NOMO-1 treated with DMSO at 0.1 percent for 48 hours (cell line): ENCODE data around the gene SUCNR1.
"Not testable (repeated sequence)": the region's sequence is repeated elsewhere in the genome, so short reads cannot be mapped to it uniquely, and the experiment has no call there.

Experiments used
- DNase-seq: peaks from one replicate; lab custom pipeline; 2025; ENCODE audit not compliant: unreplicated experiment; lab: John Stamatoyannopoulos, UW

The SUCNR1 gene, protein sequence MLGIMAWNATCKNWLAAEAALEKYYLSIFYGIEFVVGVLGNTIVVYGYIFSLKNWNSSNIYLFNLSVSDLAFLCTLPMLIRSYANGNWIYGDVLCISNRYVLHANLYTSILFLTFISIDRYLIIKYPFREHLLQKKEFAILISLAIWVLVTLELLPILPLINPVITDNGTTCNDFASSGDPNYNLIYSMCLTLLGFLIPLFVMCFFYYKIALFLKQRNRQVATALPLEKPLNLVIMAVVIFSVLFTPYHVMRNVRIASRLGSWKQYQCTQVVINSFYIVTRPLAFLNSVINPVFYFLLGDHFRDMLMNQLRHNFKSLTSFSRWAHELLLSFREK

GRCh38 chr3:151873398-151873797 is at the start of gene SUCNR1:
Gene SUCNR1 (plus strand): TSS chr3:151873643. CDS start chr3:151879893, 6,250 bp downstream.
- DNase-seq: no peak

GRCh38 chr3:151827816-151828215 is 45.6 kb upstream of the SUCNR1 start:
- no peak for DNase-seq

GRCh38 chr3:151835751-151836525 is 37.5 kb upstream of the SUCNR1 start:
- no peak for DNase-seq

DNA sequence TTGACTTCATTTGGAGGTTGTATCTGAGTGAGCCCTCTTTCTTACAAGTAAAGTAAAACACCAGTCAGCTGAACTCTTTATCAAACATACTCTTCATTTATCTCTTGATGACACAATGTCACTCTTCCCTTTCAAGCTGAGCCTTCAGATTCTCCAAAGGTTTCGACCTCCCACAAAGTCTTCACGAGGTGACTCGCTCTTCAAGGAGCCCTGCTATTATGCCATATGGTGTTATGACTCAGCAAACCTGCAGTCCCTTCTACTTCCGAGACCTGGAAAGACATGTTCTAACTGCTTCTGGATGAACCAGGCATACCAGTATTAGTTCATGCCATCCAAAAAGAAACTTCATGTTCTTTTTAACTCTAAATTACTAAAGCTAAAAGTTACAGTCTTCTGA is 36.4 kb upstream of the SUCNR1 start:
- DNase-seq: peak; percentile 64

GRCh38 chr3:151838574-151839312 is 34.7 kb upstream of the SUCNR1 start:
- peak; percentile 96 for DNase-seq

DNA sequence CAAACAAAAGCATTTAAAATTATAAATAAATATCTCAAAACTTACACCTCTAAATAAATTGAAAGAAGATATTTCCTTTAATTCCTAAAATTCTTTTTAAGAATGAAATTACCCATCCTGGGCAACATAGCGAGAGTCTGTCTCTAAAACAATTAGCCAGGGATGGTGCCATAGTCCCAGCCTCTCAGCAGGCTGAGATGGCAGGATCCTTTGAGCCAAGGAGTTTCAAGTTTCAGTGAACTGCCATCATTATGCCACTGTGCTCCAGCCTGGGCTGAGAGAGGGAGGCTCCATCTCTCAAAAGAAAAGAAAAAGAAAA is 34.2 kb upstream of the SUCNR1 start:
- DNase-seq: no peak

DNA sequence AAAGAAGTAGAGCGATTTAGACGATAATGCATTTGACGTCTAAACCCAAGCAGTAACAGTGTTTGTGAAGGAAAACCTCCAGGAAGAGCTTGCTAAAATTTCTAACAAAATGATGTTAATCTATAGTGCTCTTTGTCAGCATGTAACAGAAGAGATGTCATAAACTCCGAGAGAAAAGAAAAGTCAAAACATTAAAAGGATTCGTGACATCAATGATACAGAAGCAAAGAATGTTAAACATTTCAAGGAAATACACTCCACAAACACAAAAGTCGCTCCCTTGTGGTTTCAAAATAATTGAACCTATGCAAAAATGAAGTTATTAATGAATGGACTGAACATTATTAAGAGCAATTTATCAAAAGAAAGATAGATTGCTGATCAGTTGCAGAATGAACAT is 31.6 kb upstream of the SUCNR1 start:
- no peak for DNase-seq

DNA sequence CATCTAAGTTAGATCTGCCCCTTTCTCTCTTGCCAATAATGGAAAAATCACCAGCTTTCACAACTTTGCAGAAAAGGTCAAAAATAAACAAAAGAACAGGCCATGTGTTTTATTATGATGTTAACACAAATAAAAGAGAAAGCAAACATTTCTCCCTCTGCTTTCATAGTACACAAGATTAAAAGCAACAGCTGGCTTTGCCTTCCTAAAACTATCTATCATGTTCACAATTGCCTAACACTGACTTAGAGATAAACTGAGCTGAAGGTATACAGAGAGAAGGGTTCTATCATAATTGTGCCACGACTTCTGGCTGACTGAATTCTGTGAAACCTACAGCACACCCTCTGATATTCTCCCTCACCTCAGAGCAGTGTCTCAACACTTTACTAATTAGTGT is 30.2 kb upstream of the SUCNR1 start:
- no peak for DNase-seq

DNA sequence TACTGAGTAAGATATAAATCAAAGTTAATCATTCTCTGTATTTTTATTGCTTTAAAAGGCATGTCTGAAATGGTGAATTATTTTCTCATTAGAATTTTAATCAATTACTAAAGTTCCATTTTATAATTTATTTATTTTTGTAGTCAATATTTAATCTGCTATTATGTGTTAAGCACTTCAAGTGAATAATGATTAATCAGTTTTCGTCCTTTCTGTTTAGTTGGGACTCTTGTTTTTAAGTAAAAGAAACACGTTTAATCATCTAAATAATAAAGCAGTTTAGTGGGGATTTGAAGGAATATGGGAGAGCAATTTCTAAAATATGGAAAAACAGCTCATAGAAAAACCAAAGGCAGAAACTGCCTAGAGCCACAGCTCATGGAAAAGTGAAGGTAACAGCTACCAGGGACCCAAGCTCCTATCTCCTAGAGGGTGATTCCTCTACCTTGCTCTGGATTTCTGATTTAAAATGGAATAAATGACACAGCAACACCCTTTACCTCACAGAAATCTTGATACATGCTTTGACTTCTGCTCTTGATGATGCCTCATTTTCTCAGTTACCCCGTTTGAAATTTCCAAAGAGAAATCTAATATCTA is 28.0 kb upstream of the SUCNR1 start:
- no peak for DNase-seq

GRCh38 chr3:151850065-151850464 is 23.4 kb upstream of the SUCNR1 start:
- DNase-seq: not testable (repeated sequence)

DNA sequence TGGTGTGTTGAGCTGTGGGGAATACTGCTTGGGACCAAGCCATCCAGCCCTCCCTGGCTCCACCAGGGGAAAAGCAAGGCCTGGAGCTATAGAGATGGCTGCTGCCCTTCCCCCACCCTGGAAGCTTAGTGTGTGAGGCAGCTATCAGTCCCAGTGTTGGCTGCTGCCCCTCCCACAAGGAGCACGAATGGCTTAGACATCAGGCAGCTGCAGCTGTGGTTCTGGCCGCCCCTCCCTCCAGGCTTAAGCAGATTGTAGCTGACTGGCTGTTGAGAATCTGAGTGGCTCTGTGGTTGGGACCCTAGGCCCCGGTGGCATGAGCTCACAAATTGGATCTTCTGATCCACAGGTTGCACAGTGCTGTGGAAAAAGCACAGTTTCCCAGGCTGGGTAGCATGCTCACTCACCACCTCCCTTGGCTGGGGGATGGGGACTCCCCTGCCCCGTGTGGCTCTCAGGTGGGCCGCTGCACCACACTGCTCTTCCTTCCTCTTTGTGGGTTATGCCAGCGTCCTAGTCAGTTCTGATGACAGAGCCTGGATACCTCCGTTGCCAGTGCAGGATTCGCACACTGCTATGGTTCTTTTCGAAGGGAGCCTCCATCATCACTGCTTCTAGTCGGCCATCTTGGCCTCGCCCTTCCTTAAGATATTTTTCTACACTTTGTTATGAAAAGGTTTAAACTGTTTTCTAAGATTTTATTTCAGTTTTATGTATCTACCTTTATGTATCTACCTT is 21.2 kb upstream of the SUCNR1 start:
- DNase-seq: no peak

- no peak for DNase-seq
Measured at GRCh38 chr3:151856118-151856517, 17.3 kb upstream of the SUCNR1 start.

GRCh38 chr3:151856641-151857040 is 16.8 kb upstream of the SUCNR1 start:
- DNase-seq: no peak

- no peak for DNase-seq
Measured at GRCh38 chr3:151859233-151859673, 14.2 kb upstream of the SUCNR1 start.

DNA sequence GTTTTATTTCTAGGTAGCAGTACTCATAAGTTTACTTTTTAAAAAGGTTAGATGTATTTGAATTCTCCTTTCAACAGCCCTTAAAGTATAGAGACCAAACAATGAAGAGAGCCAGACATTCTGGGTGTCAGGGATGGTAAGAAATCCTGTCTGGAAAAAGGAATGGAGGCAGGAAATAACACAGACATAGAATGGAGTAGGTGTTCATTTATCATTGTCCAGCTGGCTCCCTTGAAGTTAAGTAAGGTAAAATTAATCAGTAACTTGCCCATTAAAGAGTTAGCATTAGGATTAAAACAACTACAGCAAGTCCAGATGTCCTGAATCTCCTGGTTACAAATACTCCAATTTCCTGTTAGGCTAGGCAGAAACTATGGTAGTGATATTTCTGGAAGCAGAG is 13.5 kb upstream of the SUCNR1 start:
- no peak for DNase-seq

DNA sequence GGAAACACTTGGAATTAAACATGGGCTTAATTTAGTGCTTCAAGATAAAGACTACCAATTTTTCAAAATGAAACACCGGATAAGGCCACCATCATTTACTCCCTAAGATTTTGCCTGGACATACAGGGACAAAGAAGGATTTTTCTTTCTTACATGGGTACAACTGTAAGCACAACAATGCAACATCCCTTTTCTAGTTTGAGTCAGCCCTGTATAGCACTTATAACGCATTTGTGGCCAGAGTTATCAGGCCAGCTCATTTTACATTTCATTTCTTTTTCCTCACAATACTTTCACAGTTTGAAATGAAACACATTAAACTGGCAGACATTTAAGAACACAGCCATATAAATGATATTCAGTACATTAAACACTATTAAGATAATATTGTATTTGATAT is 9.8 kb upstream of the SUCNR1 start:
- no peak for DNase-seq

DNA sequence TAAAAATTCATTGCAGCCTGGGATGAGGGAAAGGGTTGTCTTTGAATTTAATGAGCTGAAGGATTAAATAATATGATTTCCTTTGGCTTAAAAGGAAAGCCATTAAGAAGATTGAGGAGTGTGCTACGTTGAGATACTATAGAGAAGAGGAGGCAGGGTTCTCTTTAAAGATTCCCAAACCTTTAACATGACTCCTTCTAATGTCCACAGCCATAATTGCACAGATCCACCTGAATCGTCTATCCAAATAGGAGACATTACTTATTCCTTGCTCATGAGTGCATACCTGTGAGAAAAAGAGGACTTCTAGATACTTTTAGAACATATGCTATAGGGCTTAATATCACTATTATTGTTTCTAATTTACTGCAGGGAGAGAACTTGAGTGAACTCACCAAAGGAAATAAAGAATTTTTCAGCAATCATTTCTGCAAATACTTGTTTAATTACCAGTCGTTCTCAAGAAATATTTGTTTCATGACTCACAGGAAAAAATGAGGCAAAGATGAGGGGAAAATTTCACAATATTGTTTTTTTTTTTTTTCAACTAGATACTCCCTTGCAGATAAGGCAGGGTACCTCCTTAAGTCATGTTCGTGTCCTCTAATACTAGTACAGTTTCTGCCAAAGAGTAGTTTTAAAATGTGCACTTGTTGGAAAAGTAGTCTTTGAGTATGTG is 8.9 kb upstream of the SUCNR1 start:
- peak; percentile 72 for DNase-seq

- no peak for DNase-seq
Measured at GRCh38 chr3:151866711-151867410, 6.6 kb upstream of the SUCNR1 start.

DNA sequence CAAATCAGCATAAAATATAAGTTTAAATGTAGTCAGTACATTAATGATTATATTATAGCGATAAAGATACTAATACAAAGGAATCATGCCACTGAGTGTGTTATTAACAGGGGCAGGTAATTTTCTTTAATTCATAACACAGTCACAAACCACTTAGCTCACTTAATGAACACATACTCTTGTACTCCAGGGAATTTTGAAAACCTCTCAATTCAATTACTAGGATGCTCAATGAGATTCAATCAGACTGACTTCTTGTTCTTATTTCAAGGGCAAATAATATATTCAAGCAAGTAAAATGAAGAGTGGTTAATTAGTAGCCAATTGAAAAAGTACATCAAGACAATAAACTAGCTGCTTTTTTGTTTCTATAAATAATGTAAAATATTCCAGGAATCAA is 5.8 kb upstream of the SUCNR1 start:
- no peak for DNase-seq

GRCh38 chr3:151869181-151869580 is 4.3 kb upstream of the SUCNR1 start:
- DNase-seq: no peak
